ENCODE results near the gene BRPF1. TPM values are rescaled to one million over a fixed set of nuclear protein-coding genes. Genes with fewer than 3 reads are reported as not detected.

BRPF1 gene
- total and polyA plus RNA-seq, 8 donors = 5.8 to 10.8 (median 8.4) TPM

DNA sequence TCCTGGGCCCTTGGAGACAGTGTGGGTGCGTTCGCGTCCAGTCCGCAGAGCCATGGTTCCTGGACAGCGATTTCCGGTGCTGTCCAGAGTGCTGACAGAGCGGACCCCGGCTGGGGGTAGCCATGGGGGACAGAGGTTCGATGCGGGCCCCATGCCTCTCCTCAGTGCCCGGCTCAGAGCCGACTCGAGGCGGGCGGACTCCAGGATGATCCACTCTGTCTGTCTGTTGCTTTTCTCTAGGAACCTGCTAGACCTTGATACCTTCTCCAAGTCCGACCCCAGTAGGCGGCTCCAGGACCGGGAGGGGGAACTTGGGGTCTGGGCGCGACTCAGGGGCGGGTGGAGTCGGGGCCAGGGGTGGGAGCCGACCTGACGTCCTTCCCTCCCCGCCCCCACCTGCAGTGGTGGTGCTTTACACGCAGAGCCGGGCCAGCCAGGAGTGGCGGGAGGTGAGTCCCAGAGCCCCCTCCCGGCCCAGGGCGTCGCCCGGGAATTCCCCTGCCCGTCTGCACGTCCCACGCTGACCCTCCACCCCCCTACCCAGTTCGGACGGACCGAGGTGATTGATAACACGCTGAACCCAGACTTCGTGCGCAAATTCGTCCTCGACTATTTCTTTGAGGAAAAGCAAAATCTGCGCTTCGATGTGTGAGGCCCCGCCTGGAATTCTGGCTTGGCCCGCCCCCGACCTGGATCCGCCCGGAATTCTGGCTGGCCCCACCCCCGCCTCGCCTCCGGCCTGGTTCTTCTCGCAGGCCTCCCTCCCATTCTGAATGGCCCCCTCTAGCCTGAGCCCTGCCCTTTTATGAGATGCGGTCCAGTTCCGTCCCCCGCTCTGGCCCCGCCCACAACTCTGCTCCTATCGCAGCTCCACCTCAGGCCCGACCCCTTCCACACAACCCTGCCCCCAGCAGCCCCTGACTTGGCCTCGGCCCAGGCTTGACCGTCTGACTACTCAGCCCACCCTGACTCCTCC, 26.9 kb upstream of the BRPF1 start:
- FAIRE-seq = no peak
- Histone ChIP-seq H3K36me3 (no peaks in the 10 kb centered on the region), H3K4me3 (peak overlapping the region in 2 of 4 donors; percentile 4 to 33), H3K4me1 (peaks cover 0 to 11% (median 0%) of the 10 kb centered on the region in 3 donors), H3K9me3 (no peaks in the 10 kb centered on the region), H3K27me3 (no peaks in the 10 kb centered on the region), H3K27ac (no peak overlapping the region)
- 1 to 2% methylated on average over 59 to 62 of the region's 62 CpGs for WGBS, 2 donors
- DNase-seq = peak in 4 of 6 donors; percentile 39 to 77 (median 58)
- ATAC-seq = peak; percentile 61 to 90 (median 79)
- TF ChIP-seq, protein P1, sequence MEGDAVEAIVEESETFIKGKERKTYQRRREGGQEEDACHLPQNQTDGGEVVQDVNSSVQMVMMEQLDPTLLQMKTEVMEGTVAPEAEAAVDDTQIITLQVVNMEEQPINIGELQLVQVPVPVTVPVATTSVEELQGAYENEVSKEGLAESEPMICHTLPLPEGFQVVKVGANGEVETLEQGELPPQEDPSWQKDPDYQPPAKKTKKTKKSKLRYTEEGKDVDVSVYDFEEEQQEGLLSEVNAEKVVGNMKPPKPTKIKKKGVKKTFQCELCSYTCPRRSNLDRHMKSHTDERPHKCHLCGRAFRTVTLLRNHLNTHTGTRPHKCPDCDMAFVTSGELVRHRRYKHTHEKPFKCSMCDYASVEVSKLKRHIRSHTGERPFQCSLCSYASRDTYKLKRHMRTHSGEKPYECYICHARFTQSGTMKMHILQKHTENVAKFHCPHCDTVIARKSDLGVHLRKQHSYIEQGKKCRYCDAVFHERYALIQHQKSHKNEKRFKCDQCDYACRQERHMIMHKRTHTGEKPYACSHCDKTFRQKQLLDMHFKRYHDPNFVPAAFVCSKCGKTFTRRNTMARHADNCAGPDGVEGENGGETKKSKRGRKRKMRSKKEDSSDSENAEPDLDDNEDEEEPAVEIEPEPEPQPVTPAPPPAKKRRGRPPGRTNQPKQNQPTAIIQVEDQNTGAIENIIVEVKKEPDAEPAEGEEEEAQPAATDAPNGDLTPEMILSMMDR (IDR thresholded peaks at IDR 0.05) = no peak
- intact Hi-C loops (cut with DNase I) = no loop called here

DNA sequence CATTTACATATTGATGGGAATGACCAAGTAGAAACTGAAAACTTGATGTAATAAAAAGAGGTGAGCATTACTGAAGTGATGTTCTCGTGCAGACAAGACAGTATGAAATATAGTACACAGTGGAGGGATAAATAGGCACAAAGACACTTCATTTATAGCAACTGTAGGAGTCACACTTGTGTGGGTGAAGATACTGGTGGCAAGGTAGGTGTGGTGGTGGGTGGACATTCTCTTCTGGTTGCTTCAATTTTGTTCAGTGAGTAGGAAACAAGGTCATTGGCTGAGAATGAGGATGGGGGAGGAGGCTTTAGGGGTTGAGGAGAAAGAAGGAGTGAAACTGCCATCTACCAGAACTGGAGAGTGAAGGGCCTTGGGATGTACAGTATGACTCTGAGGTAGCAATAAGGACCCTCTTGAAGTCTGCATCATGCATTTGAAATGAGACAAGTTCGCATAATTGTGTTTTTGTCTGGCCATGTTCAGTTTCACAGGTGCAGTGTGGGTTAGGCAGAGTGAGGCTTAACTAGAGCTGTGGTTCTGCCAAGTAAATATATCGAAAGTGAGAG, 21.3 kb upstream of the BRPF1 start:
- DNase-seq (no peak), FAIRE-seq (no peak), ATAC-seq (no peak)
- no peaks in the 10 kb centered on the region for H3K27me3 ChIP-seq
- intact Hi-C loops (cut with DNase I) = no loop called here
- no peaks in the 10 kb centered on the region for H3K9me3 ChIP-seq
- H3K36me3 ChIP-seq = no peaks in the 10 kb centered on the region
- H3K4me1 ChIP-seq = no peaks in the 10 kb centered on the region
- TF ChIP-seq, protein P1 (IDR thresholded peaks at IDR 0.05) = no peak
- WGBS, 2 donors = 54 to 70% methylated on average over 3 of the region's 3 CpGs
- no peak overlapping the region for H3K4me3 ChIP-seq
- no peak overlapping the region for H3K27ac ChIP-seq

DNA sequence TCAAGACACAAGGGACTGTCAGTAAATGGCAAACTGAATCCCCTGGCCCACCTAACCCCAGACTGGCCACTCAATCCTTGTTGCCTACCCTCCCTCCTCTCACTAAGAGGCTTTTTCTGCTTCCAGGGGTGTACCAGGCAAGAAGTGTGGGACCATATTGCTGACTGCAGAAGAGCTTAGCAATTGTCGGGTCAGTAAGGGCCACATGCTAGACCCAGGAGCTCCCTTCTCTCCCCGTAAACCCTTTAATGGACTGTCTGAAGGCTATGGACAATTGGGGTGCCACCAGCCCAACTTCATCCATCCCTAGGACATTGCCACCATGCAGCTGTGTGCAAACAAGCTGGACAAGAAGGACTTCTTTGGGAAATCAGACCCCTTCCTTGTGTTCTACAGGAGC, 19.1 kb upstream of the BRPF1 start:
- Histone ChIP-seq H3K4me1 (peaks cover 0 to 4% (median 0%) of the 10 kb centered on the region in 3 donors), H3K27me3 (no peaks in the 10 kb centered on the region), H3K4me3 (no peak overlapping the region), H3K36me3 (no peaks in the 10 kb centered on the region), H3K27ac (no peak overlapping the region), H3K9me3 (no peaks in the 10 kb centered on the region)
- TF ChIP-seq, protein P1 (IDR thresholded peaks at IDR 0.05) = no peak
- ATAC-seq (no peak), DNase-seq (no peak), FAIRE-seq (no peak)
- WGBS, 2 donors = 49 to 61% methylated on average over 2 of the region's 2 CpGs
- intact Hi-C loops (cut with DNase I) = no loop called here

DNA sequence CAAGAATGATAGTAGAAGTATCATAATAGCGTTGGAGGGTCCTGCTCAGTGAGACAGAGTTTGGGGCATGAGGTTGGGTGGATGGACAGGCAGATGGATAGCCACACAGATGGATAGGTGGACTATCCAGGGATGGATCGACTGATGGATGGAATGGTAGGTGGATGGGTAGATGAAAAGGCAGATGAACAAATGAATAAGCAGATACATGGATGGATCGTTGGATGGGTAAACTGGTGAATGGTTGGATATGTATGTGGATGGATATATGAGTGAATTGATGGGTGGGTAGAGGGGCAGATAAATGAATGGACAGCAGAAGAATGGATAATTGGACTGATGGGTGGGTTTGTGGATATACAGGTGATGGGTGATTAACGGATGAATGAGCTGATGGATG, 18.4 kb upstream of the BRPF1 start:
- TF ChIP-seq, protein P1 (IDR thresholded peaks at IDR 0.05) = no peak
- no peak for DNase-seq
- Histone ChIP-seq H3K36me3 (no peaks in the 10 kb centered on the region), H3K4me3 (no peak overlapping the region), H3K4me1 (peaks cover 0 to 4% (median 0%) of the 10 kb centered on the region in 3 donors), H3K9me3 (no peaks in the 10 kb centered on the region), H3K27ac (no peak overlapping the region), H3K27me3 (no peaks in the 10 kb centered on the region)
- ATAC-seq = no peak
- no peak for FAIRE-seq
- intact Hi-C loops (cut with DNase I) = no loop called here
- WGBS, 2 donors = 58 to 68% methylated on average over 4 of the region's 4 CpGs
